ENCODE measurements around the gene CAMK2A.

GRCh38 chr5:150338546-150338945 is 49.0 kb upstream of the CAMK2A start:
- TF ChIP-seq, protein P1, sequence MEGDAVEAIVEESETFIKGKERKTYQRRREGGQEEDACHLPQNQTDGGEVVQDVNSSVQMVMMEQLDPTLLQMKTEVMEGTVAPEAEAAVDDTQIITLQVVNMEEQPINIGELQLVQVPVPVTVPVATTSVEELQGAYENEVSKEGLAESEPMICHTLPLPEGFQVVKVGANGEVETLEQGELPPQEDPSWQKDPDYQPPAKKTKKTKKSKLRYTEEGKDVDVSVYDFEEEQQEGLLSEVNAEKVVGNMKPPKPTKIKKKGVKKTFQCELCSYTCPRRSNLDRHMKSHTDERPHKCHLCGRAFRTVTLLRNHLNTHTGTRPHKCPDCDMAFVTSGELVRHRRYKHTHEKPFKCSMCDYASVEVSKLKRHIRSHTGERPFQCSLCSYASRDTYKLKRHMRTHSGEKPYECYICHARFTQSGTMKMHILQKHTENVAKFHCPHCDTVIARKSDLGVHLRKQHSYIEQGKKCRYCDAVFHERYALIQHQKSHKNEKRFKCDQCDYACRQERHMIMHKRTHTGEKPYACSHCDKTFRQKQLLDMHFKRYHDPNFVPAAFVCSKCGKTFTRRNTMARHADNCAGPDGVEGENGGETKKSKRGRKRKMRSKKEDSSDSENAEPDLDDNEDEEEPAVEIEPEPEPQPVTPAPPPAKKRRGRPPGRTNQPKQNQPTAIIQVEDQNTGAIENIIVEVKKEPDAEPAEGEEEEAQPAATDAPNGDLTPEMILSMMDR (IDR thresholded peaks at IDR 0.05): no peak
- no peak for TF ChIP-seq POLR2A (IDR thresholded peaks at IDR 0.05)

Data from testis (tissue), 2 donors.